Endothelial cell of hepatic sinusoid (primary cell): ENCODE data around the gene JUND.

Experiments
- in situ Hi-C: cut with HindIII; loops from 2 replicates; pipeline ENCODE4 v1.10.0; 2017; ENCODE audit warnings: low sequenced_read_pairs

Gene JUND

DNA sequence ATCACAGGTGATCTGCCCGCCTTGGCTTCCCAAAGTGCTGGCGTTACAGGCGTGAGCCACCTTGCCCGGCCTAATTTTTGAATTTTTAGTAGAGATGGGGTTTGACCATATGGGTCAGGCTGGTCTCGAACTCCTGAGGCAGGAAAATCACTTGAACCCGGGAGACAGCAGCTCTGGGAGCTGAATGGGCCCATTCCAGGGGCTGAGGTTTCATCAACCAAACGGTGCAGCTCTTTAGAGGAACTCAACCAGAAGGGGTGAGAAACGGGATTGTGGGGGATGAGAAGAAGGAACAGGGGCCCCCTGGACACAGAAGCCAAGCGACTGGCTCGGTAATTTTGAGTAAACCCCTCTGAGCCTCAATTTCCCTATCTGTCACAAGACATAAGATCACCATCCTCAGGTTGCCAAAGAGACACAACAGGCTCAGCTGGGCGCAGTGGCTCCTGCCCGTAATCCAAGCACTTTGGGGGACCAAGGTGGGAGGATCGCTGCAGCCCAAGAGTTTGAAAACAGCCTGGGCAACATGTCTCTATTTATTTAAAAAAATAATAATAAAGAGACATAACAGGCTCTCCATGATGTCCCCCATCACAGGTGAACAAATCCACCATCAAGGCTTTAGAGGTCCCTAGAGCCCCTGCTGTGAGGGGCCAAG is 7.7 kb downstream of the JUND start:
- in situ Hi-C loops = no loop called here

DNA sequence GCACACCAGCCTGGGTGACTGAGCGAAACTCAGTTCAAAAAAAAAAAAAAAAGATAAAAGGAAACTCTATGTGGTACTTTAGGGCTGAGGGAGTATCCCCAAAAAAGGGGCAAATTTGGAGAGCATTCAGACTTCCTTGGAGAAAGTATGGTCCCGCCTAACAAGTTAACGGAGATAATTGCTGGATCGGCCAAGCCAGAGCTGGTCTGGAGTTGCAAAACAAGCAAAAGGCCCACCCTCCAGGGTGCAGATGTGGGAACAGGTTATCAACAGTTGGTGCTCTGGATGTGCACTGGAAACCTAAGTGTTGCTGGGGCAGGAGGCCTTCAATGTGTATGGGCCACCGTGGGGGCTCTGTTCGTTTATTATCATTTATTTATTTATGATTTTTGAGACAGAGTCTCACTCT is 10.0 kb downstream of the JUND start:
- in situ Hi-C loops = no loop called here

DNA sequence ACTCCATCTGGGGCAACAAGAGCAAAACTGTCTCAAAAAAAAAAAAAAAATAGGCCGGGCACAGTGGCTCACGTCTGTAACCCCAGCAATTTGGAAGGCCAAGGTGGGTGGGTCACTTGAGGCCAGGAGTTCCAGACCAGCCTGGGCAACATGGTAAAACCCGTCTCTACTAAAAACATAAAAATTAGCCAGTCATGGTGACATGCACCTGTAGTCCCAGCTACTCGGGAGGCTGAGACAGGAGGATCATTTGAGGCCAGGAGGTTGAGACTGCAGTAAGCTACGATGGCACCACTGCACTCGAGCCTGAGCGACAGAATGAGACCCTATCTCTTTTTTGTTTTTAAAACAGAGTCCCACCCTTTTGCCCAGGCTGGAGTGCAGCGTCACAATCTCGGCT is 11.1 kb downstream of the JUND start:
- in situ Hi-C loops = no loop called here

DNA sequence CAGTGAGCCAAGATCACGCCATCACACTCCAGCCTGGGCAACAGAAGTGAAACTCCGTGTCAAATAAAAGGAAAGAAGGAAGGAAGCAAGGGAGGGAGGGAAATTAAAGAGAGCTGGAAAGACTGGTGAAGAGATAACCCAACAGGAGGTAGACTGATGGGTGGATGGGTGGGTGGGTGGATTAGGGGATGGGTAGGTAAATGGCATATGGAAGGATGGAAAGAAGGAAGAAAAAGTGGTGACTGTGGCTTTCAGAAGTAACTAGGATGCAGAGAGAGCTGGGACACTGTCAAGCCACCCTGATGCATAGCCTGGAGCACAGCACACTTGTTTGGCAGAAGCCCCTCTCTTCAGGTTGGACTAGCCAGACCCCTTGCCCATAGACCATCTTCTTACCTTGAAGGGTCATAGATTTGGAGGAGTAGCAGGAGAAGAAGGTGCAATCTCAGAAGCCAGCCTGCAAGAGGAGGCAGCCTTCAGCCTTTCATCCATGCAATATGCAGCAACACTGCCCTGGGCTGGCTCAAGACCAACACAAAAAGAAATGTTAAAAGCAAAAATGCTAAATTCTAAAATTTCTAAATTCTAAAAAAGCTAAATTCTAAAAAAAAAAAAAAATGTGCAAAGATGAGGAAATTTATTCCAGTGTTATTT is 12.2 kb downstream of the JUND start:
- in situ Hi-C loops = loop anchor here (10.0 kb wide), 1 partner anchor 126 kb away; the partner anchor contains the start of gene LRRC25

DNA sequence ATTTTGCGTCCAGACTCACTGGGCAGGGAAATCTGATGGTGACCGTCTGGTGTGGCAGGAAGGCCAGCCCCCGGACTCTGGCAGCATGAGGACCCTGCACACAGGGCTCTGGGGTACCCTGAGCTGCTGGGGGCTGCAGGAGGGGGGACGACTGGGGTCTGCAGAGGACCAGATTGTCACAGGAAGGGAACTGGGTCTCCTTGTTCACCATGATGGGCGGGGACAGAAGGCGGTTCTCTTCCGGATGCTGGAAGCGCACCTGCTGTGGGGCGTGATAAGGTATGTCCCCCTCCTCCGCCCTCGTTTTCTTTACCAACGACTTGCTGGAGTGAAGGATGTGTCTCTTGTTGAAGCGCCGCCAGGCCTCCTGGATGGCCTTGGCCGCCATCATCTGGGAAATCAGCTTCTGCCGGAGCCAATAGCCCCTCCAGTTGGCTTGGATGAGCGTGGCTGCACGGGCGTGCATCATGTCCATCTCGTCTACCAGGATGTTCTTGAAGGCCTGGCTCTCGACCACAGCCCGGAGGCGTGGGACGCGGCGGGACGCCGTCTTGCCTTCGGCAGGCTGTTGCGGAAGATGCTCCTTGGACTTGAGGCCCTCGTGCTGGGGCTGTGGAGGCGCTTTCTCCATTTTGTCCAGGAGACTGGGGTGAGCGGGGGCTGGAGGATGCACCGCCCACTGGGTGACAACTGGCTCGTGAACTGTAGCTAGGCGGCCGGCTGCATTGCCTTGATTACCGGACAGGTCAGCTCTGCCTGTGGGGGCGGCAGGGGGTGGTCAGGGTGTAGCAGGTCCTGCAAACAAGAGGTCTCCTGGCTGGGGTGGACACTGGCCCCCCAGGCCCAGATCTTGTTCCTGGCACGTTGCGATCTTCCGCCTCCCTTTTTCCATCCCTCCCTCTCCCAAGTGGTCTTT is 14.4 kb downstream of the JUND start:
- in situ Hi-C loops = loop anchor here (10.0 kb wide), 1 partner anchor 128 kb away; the partner anchor contains the start of gene LRRC25

DNA sequence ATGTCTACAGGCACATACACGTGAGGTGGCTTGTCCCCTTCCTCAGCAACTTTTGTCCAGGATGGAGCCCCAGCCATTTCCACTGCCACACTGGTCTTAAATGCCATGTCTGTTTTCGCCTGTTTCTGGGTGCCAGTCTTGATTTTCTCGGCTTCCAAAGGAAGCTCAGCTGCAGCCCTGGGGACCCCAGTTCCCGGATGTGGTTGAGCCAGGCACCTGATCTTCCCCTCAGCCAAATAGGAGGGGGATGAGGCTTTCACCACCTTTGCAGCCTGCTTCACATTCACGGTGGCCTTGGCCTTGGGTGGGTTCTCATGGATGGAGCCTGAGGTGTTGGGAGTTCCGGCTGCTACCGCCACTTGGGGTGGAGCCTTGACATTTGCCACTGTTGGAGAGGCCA is 15.8 kb downstream of the JUND start:
- in situ Hi-C loops = loop anchor here (10.0 kb wide), 1 partner anchor 129 kb away; the partner anchor contains the start of gene LRRC25

DNA sequence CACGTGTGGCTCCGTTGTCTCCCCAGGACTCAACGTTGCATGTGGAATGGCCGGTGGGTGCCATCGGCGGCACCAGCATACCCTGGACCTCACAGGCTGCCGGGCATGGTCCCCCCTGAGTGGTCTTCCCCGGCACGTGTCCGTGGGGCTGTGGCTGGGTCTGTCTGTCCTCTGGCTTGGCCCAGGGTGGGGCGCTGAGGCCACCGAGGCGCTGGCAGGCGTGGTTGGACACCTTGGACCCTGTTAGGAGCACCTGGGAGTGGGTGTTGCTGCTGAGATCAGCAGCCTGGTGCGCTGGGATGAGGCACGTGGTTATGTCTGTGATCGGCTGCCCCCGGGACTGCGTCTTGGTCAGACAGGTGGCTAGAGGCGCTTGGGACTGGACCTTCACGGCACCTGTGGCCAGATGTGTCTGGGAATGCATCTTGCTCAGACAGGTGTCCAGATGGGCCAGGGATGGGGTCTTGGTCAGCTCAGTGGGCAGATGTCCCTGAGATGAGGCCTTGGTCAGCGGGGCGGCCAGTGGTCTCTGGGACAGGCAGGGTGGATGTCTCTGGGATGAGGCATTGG is 16.4 kb downstream of the JUND start:
- in situ Hi-C loops = loop anchor here (5.0 to 10.0 kb wide), 3 partner anchors 48 to 130 kb away; partner anchors contain the start of gene LRRC25

DNA sequence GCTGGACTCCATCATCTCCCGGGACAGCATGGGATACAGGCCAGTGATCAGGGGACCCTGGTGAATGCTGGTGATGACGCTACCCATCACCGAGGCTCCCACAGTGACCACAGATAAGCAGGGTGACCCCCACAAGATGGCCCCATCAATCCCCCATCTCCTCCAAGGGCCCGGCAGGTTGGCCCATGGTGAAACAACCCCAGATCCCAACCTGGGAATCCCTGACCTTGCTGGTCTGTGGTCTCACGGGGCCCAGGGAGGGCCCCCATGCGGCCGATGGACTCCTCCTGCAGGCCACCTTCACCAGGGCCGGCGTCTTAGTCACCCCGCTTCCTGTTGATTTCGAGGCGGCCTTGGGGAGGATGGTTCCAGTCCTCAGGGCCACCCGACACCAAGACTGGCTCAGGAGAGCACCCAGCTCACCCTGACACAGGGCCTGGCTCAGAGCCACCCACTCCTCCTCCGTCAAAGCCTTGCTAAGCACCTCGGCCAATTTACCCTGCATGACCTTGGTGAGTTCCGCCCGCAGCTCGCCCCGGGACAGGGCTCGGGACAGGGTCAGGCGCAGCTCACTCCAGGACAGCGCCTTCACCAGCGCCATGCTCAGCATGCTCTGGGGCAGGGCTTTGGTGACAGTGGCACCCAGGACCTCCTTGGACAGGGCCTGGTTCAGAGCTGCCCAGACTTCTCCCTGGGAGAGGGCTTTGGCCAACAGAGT is 17.1 kb downstream of the JUND start:
- in situ Hi-C loops = loop anchor here (5.0 to 10.0 kb wide), 3 partner anchors 47 to 131 kb away; partner anchors contain the start of gene LRRC25

DNA sequence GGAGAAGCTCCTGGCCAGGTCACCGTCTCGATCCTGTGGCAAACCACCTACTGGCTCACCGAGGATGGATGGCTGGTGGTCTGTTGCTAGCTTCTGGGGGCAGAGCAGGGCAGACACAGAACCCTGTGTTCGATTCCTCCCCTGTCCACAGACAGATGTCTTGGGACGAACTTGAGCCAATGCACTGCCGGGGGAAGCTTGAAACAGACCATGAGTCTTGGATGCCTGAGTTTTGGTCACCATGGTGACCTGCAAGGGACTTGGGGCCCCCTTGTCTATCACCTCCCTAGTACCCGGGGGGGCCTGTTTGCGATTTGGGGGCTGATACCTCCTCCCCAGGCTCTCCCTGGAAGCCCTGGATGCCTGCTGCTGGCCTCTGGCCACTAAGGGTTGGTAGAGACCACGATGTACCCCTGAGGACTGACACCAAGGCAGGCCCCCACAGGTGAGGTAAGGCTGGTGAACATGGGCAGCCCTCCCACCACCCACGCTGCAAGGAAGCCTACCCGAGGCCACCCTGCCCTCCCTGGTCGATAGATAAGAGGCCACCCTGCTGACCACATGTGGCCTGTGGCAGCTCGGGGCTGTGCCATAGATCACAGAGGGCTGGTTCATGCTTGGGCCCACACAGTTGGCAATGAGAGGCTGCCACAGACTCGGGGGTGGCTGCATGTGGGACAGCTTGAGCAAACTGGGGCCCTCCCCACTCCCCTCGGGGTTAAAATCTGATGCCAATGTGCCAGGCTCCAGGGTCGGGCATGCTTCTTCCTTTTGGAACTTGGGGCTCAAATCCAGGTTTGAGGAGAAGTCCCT is 17.9 kb downstream of the JUND start:
- in situ Hi-C loops = loop anchor here (5.0 to 10.0 kb wide), 3 partner anchors 46 to 131 kb away; partner anchors contain the start of gene LRRC25

DNA sequence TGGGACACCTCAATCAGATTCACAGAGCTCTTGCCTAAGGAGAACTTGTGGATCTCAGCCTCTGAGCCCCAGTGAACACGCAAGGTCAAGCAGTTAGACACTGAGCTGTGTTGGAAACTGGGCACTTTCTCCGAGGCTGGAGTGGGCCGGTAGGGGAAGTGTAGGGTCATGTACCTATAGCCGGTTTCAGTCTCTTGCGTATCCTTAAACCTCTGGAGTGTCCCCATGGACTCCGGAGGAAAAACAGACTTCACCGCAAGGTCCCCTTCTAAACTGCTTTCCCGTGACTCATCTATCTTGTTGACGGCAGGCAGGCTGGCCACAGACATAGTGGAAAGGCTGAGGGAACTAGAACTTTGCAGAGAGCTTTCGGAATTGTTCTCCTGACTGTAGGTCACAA is 18.5 kb downstream of the JUND start:
- in situ Hi-C loops = loop anchor here (5.0 to 10.0 kb wide), 3 partner anchors 46 to 132 kb away; partner anchors contain the start of gene LRRC25

DNA sequence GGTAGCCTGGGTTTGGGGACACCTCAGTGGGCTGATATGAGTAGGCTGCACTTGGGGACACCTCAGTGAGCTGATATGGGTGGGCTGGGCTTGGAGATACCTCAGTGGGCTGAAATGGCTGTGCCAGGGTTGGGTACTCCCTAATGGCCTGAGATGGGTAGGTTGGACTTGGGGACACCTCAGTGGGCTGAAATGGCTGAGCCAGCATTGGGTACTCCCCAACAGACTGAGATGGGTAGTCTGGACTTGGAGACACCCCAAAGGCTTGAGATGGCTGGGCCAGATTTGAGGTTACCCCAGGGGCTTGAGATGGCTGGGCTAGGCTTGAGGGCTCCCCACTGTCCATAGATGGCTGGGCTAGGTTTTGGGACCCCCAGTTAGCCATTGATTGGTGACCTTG is 19.3 kb downstream of the JUND start:
- in situ Hi-C loops = loop anchor here (5.0 to 10.0 kb wide), 3 partner anchors 45 to 133 kb away; partner anchors contain the start of gene LRRC25

DNA sequence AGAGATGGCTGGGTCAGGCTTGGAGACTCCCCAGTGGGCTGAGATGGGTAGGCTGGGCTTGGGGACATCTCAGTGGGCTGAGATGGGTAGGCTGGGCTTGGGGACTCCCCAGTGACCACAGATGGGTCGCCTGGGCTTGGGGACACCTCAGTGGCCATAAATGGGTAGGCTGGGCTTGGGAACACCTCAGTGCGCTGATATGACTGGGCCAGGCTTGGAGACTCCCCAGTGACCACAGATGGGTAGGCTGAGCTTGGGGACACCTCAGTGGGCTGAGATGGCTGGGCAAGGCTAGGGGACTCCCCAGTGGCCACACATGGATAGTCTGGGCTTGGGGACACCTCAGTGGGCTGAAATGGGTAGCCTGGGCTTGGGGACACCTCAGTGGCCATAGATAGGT is 19.9 kb downstream of the JUND start:
- in situ Hi-C loops = loop anchor here (5.0 to 10.0 kb wide), 3 partner anchors 44 to 133 kb away; partner anchors contain the start of gene LRRC25

DNA sequence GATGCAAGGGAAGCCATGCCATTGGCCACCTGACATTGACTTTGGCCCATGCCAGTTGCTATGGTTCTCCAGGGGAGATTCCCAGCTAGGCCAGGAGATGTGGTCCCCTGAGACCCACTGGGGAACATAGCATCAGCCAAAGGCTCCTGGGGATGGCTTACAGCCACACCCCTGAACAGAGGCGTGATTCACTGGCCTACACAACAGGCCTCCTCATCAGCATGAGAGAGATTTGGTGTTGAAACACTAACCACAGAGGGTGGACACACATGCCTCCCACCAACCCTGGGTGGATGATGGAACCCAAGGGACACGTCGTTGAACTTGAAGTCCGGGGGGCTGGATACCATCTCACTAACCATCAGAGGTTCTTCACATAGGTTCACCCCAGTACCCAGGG is 21.5 kb downstream of the JUND start:
- in situ Hi-C loops = loop anchor here (5.0 to 10.0 kb wide), 3 partner anchors 43 to 135 kb away; partner anchors contain the start of gene LRRC25

DNA sequence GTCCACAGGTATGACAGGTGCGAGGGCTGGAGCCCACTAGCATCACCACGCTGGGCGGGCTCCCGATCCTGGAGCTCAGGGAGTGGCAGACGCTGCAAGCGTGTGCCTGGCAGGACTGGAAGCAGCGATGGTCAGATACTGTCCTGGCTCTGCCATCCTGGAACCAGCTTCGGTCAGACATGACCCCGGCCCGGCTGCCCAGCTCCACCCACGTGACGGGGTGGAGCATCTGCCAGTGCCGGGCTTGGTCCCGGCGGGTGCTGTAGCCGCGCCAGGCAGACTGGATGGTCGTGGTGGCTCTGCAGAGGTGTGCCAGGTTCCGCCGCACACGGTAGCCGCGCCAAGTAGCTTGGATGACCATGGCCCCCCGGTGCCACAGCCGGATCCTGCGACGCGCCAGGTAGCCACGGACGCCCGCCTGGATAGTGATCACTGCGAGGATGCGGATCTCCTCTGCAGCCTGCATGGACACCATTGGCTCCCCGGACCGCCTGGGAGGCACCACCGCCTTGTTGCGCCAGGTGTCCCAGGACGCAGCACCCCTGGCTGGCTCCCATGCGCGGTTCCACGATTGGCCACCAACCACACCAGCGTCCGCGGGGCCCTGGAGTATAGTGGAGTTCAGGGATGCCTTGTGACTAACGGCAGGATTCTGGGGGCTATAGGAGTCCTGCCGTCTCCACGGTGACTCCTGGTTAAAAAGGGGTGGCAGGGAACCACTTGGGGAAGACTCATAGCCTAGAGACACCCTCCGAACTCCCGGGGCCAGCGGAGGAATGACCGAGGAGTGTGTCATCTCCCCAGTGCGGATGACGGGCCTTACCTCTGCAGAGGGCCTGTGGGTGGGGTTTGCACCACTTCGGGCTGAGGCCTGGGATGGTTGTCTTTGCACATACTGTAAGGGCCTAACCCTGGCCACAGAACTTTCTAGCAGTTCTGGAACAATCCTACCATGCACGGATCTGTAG is 23.6 kb downstream of the JUND start:
- in situ Hi-C loops = no loop called here

DNA sequence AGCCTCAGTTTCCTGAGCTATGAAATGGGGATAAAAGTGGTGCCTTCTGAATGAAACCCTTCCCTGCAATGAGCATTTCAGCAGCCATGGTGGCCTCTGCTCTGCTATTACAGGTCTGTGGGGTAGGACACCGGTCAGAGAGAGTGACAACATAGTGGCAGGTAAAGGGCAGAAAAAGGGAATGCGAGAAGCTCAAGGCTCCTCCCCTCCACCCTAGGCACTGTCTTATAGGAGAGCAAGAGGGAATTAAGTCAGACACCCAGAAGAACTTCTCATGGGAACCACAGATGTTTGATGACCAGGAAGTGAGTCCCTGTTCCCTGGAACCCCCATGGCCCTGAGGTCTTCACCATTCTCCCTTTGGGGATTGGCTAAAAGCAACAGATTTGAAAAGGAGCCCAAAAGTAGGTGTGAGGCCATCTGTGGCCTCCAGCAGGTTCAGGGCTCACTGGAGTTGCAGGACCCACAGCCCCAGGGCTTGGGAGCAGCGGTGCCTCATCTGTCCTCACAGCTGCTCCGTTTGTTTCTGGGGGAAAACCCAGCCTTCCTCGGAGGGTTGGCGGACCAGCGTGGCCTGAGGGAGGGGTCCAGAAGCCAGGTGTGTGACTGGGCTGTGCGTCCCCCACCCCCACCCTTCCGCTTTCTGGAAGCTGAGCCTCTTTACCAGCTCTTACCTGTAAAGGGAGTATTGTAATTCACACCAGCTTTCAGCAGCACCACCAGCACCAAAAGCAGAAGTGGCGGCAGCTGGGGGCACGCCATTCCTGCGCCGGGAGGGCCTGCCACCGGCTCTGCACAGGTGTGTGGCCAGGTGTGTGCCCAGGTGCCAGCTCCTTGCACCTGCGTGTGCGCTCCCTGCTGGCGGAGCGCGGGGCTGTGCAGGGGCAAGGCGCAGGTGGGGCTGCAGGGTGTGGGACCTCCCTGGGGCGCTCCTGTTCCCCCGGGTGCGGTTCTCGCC is 26.6 kb downstream of the JUND start:
- in situ Hi-C loops = no loop called here

DNA sequence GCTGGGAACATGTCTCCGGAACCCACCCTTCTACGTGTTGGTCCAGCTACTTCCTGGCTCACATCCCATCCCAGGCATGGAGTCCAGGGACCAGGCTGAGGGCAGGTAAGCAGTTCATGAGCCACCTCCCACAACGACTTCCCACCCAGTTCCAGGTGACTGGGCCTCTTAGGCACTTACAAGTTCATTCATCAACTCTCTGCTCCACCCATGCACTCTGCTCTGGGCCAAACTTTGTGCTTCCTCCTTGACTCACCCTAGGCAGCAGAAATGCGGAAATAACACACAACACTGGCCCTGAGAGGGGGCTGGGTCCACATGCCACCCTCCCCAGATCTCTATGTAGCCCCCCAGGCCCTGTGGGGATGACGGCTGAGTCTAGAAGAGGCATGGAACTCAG is 27.7 kb downstream of the JUND start:
- in situ Hi-C loops = no loop called here

DNA sequence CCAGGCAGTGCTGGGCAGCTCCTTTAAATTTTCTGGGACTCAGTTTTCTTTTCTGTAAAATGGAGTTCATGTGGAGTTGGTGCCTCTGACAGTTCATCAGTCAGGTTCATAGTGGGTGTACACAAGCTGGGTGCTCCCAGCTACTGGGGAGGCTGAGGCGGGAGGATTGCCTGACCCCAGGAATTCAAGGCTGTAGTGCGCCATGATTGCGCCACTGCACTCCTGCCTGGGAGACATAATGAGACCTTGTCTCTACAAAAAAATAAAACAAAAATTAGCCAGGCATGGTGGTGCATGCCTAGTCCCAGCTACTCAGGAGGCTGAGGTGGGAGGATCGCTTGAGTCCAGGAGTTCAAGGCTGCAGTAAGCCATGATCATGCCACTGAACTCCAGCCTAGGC is 28.3 kb downstream of the JUND start:
- in situ Hi-C loops = no loop called here
